ENCODE data around the gene SLC25A19. TPM values are rescaled to one million over a fixed set of nuclear protein-coding genes. Genes with fewer than 3 reads are reported as not detected.

SLC25A19 gene
- total and polyA plus RNA-seq, 9 of the 15 experiments (the other 6 are each of a cell fraction or from before 2014, with no cell fraction given): 33.4 to 76.6 (median 55.3) TPM

- TF ChIP-seq, protein P1, sequence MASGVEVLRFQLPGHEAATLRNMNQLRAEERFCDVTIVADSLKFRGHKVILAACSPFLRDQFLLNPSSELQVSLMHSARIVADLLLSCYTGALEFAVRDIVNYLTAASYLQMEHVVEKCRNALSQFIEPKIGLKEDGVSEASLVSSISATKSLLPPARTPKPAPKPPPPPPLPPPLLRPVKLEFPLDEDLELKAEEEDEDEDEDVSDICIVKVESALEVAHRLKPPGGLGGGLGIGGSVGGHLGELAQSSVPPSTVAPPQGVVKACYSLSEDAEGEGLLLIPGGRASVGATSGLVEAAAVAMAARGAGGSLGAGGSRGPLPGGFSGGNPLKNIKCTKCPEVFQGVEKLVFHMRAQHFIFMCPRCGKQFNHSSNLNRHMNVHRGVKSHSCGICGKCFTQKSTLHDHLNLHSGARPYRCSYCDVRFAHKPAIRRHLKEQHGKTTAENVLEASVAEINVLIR (CRISPR knock-in tag; IDR thresholded peaks at IDR 0.05): peak; percentile 90
- TF ChIP-seq, protein P2, sequence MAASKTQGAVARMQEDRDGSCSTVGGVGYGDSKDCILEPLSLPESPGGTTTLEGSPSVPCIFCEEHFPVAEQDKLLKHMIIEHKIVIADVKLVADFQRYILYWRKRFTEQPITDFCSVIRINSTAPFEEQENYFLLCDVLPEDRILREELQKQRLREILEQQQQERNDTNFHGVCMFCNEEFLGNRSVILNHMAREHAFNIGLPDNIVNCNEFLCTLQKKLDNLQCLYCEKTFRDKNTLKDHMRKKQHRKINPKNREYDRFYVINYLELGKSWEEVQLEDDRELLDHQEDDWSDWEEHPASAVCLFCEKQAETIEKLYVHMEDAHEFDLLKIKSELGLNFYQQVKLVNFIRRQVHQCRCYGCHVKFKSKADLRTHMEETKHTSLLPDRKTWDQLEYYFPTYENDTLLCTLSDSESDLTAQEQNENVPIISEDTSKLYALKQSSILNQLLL (CRISPR knock-in tag; IDR thresholded peaks at IDR 0.05; ENCODE audit: borderline replicate concordance): no peak
- TF ChIP-seq RBBP5 (IDR thresholded peaks at IDR 0.05; ENCODE audit: borderline replicate concordance, insufficient read depth, low read length, poor library complexity, severe bottlenecking) (peak; percentile 50), POLR2B (IDR thresholded peaks at IDR 0.05; ENCODE audit: low read depth, partially characterized antibody) (no peak), FOXP4 (CRISPR knock-in tag; IDR thresholded peaks at IDR 0.05; ENCODE audit: borderline replicate concordance) (peak; percentile 68; the same call in 1 of the 2 replicates), HDAC2 (IDR thresholded peaks at IDR 0.05) (no peak), ZNF174 (CRISPR knock-in tag; IDR thresholded peaks at IDR 0.05) (no peak), ELF1 (tag; IDR thresholded peaks at IDR 0.05) (peak; percentile 89), IFI16 (CRISPR knock-in tag; IDR thresholded peaks at IDR 0.05) (no peak), ETV5 (CRISPR knock-in tag; IDR thresholded peaks at IDR 0.05; ENCODE audit: low read depth) (peak; percentile 77; the same call in 1 of the 2 replicates), ZC3H8 (IDR thresholded peaks at IDR 0.05) (no peak), JUN (IDR thresholded peaks at IDR 0.05; ENCODE audit: borderline replicate concordance, low read depth, low read length) (0 out of 2 replicates have a peak, but pooled peaks have one; percentile 13), JUN (CRISPR knock-in tag; IDR thresholded peaks at IDR 0.05; ENCODE audit: borderline replicate concordance) (peak; percentile 47; the same call in 1 of the 2 replicates), PHF8 (IDR thresholded peaks at IDR 0.05; ENCODE audit: borderline replicate concordance, low read length) (peak; percentile 78; the same call in 1 of the 2 replicates), MCM5 (IDR thresholded peaks at IDR 0.05; ENCODE audit: low read depth) (no peak), ZNF77 (CRISPR knock-in tag; IDR thresholded peaks at IDR 0.05) (no peak), ZNF143 (CRISPR knock-in tag; IDR thresholded peaks at IDR 0.05) (no peak), NCOA2 (IDR thresholded peaks at IDR 0.05; ENCODE audit: partially characterized antibody in 2 of 2) (no peak)
- TF ChIP-seq, protein P3, sequence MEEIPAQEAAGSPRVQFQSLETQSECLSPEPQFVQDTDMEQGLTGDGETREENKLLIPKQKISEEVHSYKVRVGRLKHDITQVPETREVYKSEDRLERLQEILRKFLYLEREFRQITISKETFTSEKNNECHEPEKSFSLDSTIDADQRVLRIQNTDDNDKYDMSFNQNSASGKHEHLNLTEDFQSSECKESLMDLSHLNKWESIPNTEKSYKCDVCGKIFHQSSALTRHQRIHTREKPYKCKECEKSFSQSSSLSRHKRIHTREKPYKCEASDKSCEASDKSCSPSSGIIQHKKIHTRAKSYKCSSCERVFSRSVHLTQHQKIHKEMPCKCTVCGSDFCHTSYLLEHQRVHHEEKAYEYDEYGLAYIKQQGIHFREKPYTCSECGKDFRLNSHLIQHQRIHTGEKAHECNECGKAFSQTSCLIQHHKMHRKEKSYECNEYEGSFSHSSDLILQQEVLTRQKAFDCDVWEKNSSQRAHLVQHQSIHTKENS (CRISPR knock-in tag; IDR thresholded peaks at IDR 0.05): no peak
- TF ChIP-seq, protein P4, sequence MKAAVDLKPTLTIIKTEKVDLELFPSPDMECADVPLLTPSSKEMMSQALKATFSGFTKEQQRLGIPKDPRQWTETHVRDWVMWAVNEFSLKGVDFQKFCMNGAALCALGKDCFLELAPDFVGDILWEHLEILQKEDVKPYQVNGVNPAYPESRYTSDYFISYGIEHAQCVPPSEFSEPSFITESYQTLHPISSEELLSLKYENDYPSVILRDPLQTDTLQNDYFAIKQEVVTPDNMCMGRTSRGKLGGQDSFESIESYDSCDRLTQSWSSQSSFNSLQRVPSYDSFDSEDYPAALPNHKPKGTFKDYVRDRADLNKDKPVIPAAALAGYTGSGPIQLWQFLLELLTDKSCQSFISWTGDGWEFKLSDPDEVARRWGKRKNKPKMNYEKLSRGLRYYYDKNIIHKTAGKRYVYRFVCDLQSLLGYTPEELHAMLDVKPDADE (conservative IDR thresholded peaks at IDR 0.05; ENCODE audit: control insufficient read depth, low read depth, low read length): peak; percentile 65; the same call in 1 of the 2 replicates
These were observed 17.8 kb downstream of the SLC25A19 start (continued) for GRCh38 chr17:75271233-75271954.
